T-helper 22 cell (primary cell): ENCODE results near the gene NSF.
"Not testable (repeated sequence)": the region's sequence is repeated elsewhere in the genome, so short reads cannot be mapped to it uniquely, and the experiment has no call there.

Experiments
- DNase-seq: peaks from one replicate; pipeline ENCODE4 v3.0.0-alpha.2; 2020; ENCODE audit warnings: low read depth

The NSF gene

DNA sequence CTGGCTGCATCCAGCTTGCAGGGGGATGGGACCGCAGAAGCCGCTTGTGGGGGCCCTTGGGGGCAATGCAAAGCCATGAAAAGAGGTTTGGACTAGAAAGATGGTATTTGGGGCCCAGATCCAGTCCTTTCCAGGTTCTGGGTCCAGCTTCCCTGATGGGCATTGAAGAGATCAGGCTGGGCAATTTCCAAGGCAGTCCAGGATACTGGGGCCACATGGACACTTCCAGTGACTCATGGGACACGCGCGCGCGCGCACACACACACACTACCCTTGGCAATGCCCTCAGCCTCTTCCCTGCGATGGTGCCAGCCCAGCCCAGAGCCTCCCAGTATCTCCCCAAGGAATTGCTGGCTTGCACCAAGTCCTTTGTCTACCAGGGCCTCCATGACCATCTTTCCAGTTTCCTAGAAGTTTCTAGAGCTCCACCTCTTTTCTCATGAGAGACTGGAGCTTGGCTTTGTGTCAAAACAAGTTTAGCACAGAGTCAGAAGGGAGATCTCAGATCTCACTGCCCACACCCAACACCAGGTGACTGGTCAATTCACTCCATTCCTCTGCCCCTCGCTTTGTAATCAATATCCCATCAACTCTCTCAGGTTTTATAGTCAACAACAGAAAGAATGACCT, 183.8 kb downstream of the NSF start:
- no peak for DNase-seq

DNA sequence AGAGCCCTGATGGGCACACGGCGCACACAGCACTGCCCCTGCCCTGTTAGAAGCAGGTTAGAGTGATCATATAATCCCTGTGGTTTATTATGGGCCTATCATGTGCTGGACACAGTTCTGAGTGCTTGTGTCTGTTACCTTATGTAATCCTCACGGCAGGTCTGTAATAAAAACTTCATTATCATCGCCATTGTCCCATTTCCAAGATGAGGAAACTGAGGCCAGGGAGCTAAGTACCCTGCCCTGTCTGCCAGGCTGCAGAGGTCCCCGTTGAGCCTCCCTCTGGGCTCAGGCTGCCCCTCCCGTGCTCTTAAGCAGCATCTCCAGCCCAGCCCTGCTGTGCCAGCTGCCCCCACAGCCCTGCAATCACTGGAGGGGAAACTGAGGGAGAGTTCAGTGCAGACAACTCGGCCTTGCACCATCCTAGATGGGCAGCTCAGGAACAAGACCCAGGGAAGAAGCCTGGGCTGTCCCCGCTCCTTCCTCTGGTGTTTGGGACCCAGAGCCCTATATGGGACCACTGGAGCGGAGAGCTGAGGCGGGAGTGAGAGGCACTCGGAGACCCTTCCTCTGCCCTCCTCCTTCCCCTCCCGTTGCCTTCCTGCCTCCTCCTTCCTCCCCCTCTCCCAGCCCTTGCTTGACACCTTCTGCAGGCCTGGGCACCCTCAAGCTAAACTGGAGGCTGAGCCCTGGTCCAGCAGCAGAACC, 186.0 kb downstream of the NSF start:
- DNase-seq, result no peak

DNA sequence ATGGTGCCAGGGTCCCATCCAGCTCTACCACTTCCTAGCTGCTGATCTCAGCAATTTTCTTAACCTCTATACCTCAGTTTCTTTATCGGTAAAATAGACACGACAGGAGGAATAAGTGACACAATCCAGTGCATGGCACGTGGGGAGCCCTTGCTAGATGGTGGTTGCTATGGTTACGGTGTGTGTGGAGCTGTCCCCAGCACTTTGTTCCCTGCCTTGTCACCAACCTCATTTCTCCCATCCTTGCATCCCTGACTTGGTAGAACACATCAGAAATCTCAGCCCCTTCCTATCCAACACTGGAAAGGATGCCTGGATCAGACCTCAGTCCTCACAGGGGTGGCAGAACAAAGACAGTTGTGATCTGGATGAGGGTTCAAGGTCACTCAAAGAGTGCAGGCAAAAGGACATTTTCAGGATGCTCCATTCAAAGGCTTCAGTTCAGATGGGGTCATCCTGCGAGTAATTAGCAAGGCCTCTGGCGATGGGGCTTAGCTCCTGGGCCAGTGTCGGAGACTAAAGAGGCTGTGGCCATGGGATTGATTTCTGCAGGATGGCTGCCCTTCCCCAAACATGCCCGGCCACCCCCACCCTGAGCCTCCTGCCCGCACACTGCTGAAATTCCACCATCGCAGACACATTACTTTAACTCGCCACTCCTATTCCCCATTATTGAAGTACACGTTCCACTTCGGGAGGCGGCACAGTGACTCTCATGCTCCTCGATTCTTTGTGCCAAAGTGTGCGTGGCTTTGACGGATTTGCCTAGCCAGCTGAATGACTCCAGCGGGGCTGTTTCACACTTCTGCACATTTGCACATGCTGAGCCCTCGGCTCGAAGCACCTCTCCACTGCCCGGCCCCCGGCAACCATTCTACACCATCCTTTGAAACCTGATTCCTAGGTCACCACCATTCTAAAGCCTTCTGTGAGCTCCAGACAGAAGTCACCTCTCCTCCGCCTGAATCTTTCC, 187.8 kb downstream of the NSF start:
- no peak for DNase-seq

DNA sequence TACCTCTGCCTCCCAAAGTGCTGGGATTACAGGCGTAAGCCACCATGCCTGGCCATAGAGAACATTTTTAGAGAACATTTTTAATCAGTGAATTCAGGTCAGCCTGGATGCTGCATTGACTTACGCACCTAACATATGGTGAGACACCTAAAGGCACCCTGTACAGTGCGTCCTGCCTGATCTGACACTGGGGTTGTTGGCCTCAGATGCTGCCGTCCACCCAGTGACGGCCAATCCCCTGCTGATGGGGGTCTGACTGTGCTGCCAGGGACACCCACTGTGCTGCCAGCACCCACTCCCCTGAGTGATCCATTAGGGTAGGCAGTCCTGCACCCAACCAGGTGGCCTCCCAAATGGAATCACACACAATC, 189.5 kb downstream of the NSF start:
- DNase-seq, result no peak

DNA sequence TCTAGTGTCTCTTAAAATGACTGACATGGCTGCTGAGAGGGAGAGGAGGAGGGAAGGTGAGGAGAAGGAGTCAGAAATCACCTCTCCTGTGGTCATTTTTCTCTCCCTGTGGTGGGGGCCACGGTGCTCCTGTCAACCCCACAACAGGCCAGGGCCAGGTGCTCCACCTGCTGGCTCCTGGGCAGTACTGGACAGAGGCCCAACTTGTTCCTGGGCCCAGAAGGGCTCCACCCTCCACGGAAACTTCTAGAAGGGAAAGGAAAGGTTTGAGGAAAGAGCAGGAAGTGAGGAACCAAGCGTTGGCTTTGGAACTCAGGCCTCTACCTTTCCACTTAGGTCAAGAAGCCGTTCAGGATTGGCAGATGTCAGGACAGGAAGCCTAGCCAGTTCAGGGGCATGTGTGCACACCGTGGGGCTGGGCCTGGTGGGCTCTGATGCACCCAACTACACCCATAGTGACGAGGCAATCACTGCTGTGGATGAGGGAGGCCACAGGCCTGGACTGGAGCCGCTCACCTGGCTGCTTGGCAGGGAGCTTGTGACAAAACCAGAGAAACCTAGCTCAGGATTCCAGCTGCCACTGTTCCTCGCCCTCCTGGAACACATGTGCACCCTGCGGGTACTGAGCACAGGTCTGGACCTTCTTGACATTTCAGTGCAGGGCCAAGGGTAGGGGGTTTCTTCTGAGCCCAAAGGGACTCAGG, 191.9 kb downstream of the NSF start:
- no peak for DNase-seq

DNA sequence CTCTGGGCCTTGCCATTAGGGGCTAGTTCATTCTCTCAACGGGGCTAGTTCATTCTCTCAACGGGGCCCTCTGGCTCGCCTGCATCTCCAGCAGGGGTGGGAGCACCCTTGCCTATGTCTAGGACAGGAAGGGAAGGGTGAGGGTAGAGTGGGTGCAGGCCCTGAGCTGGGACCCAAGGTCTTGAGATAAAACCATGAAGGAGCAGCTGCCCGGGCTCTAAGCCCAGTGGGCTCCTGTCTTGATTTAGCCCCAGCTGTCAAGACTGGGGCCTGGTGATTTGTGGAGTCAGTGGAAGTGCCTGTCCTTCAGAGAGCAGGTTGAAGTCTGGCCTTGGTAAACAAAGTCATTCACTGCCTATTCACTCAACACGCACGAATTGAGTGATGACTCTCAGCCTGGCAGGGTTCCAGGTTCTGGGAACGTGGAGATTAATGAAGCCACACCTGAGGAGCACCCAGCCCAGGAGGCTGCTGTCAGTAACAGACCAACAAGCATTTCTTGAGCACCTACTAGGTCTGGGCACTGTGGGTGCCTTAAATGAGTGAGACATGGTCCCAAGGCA, 192.6 kb downstream of the NSF start:
- DNase-seq, result no peak

DNA sequence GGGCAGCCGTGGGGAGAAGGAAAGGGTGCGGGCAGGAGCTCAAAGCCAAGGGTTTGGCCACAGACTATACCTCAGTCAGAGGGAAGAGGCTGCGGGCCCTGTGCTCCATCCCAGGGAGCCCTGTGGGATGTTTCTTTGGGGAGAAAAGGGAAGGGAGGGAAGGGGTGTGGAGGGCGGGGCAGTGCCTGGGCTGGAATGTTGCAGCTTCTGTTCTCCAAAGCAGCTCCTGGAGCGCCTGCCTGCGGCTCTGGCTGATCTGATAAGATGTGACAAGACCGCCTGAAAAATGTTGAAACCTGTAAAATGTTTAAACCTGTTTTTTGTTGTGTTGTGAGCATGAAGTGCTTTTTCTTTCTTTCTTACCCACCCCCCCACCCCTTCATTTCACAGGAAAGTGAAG, 195.2 kb downstream of the NSF start:
- no peak for DNase-seq

DNA sequence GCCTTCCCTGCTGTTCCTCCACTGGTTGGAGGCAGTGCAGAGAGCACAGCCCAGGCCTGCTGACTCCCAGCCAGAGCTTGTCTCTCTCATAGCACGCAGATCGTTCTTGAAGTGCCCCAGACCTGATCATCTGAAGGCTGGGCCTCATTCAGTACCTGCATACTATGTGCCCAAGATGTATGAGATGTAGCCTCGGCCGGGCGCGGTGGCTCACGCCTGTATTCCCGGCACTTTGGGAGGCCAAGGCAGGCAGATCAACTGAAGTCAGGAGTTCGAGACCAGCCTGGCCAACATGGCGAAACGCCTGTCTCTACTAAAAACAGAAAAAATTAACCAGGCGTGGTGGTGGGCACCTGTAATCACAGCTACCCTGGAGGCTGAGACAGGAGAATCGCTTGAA, 197.0 kb downstream of the NSF start:
- DNase-seq, result no peak

DNA sequence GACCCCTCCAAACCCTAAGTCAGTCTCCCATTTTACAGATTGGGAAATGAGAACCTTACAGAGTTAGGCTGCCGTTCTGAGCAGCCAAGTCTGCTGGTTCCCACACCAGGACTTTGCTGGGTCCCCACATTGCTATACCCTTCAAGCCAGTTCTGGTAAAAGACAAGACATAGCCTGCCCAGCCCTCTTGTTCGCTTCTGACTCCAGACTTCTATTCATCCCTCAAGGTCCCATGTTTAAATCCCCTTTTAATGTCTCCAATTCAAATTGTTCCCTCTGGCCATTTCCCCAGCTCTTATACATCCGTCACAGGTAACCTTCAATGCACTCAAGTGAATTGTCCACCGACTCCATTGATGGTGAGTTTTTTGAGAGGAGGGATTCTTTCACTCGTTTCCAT, 197.8 kb downstream of the NSF start:
- no peak for DNase-seq

DNA sequence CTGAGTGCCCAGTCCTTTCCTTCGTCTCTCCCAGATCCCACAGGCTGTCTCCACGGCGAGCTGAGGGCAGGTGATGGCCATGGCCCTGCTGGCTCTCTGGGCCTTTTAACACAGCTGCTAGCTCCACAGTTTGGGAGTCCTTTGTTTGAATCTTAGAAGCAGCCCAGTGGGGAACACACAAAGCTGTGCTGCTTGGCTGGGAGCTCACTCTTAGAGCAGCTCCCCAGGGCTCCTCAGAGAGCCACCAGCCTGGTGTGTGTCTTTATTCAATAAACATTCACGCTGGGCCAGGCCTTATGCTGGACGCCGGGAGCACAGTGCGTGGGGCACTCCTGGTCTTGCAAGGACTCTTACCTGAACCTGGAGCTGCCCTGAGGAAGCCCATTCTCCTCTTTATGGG, 198.3 kb downstream of the NSF start:
- DNase-seq, result no peak

DNA sequence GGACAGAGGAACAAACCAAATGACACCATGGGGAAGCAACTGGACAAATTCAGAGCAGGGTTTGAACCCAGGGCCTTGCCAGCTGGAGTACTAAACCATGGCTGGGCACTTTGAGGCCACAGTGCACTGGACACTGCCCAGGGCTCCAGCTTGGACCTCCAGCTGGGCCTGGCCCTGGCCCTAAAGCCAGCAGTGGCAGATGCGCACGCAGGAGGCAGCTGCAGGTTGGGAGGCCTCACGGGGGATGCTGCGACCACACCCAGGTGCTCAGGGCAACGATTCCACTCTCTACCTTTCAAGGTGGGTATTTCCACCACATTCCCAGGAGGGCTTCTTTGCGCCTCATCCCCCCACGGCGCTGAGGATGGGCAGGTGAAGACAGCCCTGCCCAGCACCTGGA, 199.1 kb downstream of the NSF start:
- DNase-seq, result no peak

DNA sequence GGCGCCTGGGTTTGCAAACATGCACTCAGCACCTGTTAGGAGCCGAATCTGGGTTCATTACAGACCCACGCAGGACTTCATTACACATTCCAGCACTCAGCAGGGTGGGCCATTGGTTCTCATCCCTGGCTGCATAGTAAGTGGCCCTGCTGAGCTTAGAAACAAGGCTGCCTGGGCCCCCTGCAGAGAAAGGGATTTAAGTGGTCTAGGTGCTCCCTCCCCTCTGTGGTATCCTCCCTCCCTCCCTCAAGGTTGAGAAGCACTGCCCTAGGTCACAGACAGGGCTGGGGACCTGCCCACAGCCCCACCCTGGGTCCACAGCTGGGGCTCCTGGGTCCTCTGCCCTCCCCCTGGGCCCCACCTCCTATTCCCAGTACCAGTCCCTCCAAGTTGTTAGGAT, 199.7 kb downstream of the NSF start:
- no peak for DNase-seq

DNA sequence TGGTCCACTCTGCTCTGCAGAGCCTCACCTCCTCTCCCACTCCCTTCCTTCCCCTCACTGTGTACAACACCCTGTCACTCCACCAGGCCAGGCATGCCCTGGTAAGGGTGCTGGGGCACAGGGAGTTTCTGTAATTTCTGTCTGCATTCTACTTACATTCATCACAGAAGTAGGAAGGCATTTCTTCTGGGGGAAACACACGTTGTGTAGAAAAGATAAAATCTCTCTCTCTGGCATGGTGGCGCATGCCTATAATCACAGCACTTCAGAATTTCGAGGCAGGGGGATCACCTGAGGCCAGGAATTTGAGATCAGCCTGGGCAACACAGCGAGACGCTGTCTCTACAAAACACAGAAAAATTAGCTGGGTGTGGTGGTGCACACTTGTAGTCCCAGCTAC, 201.1 kb downstream of the NSF start:
- no peak for DNase-seq

DNA sequence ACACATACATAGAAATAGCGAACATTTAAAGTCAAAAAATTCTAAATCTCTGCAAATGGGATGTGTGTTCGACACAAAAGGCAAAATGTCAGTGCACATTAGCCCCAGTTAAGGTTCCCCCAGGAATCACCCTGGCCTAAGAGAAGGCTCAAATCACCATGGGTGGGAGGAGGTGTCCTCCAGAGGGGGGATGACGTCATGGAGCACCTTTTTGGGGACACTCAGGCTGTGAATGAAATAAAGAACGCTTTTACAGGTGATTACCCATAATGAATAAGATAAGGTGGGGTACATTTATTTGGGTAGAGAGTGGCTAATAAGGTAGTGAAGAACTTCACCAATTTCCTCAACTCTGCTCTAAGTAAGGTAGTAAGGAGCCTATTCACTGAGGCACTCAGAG, 201.6 kb downstream of the NSF start:
- no peak for DNase-seq

DNA sequence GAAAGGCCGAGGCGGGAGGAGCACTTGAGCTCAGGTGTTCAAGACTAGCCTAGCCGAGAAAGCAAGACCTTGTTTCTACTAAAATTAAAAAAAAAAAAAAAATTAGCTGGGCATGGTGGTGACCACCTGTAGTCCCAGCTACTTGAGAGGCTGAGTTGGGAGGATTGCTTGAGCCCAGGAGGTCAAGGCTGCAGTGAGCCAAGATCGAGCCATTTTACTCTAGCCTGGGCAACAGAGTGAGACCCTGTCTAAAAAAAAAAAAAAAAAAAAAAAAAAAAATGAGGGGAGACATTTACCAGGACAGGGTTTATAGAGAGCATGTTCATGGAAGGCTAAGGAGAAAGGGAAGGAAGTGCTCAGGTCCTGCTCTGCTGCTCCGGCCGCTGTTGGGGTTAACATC, 202.6 kb downstream of the NSF start:
- DNase-seq, result not testable (repeated sequence)

DNA sequence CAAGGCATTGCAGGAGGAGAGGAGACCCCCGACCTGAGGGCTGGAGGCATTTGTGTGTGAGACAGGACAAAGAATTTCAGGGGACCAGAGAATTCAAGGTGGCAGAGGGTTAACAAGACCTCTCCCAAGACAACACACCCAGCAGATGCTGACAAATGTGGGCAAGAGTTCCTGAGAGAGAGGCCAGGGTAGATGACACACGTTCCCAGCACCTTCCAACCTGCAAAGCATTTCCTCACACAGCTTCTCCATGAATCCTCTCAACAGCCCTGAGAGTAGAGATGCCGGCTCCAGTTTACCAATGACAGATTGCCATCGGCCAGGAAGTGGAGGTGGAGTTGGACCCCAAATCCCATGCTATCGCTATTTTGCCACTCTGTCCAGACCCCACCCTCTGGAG, 203.1 kb downstream of the NSF start:
- DNase-seq, result no peak

DNA sequence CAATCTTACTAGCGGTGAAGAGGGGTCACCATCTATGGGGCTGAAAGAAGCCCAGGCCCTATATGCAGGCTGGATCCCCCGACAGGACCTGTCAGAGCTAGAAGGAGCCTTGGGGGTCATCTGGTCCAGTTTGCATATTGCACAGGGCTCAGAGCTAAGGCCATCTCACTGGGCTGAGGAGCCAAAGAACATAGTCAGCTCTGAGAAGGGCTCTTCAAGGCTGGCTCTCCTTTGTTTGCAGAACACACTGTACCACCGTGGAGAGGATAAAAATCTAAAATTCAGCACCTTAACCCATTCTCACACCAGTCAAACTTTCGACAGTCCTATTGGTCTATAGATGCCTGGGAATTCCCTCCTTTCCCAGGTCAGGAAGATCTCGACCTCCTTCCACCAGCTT, 203.8 kb downstream of the NSF start:
- no peak for DNase-seq

DNA sequence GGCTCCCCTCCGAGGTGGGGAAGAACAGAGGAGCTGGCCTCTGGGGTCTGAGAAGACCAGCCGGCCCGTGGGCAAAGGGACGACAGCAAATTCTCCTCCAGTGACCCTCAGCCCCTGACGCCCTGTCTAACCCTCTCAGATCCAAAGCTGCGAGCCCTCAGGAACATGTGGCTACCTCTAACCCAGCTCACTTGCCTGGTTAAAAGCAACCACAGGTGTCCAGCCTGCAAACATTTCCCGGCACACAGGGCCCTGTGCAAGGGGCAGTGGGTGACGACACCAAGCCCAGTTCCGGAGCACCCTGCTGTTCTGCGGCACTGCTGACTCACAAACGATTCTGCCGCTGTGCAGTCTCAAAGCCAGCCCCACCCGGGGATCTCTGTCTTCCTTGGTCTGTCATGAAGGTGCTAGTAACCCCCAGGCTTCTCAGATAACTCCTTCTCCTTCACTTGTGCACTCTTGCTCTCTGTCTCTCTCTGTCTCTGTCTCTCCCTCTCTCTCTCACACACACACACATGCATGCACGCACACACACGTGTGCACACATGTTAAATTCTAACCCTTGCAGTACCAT, 205.0 kb downstream of the NSF start:
- DNase-seq, result no peak

DNA sequence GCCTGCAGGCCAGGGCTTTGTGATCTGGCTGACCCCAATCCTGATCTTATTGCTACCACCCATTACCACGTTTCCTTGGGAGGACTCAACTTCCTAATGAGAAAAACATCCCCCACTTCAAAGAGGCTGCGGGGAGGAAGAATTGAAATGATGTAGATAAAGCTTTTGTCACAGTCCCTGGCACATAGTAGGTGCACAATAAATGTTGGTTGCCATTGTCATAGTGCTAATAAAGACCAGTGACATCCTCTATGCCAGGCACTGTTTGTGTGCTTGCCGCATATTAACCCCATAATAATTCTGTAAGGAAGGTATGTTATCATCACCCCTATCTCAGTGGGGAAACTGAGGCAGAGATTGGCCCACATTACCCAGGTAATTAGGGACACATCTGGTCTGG, 205.6 kb downstream of the NSF start:
- no peak for DNase-seq

DNA sequence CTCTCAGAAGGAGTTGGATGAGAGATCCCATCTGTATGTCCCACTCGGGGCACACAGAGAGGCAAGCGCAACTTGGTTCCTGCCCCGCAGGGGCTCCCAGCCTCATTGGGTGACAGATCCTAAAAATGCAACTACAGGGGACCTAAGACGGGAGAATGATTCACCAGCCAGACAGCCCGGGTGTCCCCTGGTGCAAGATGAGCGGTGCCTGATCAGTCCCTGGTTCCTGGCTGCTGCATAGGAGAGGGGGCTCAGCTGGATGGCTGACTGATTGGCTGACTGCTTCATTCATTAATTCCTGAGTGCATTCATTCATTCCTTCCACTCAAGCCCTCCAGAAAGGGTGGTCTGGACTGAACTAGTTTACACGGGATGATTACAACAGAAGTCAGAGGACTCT, 206.1 kb downstream of the NSF start:
- no peak for DNase-seq

DNA sequence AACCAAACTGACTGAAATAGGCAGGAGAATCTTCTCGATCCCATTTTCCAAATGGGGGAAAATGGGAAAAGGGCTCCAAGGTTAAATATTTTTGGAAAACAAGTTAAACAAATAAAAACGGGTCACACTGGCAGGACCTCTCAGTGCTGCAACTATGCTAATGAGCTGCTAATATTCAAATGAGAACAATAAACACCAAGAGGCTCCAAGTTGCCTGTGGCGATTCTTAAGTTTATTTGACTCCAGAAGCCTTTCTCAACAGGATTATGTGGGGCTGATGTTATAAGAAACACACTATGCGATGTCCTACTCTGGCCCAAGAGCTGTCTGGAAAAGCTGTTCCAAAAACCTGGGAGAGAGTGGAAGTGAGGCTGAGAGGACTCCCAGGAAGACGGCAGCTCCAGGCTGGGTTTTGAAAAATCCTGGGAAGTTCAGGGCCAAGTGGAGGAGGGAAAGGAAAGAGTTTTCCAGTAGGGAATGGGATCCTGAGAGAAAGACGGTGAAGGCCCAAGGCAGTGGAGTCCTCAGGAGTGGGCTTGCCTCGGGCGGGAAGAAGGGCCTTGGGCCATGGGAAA, 206.6 kb downstream of the NSF start:
- no peak for DNase-seq
